Activated naive CD4-positive, alpha-beta T cell treated with anti-CD3 and anti-CD28 coated beads, Interleukin-2, amount 50 U/mL, for 24 hours (primary cell): Measurements from ENCODE around the gene KRTAP24-1.

Experiments
- H3K27ac Mint-ChIP-seq: one replicate; pipeline ENCODE4 v1.8.0; 2021; ENCODE audit warnings: mild to moderate bottlenecking, mixed read lengths
- H3K27me3 Mint-ChIP-seq: one replicate; pipeline ENCODE4 v1.8.0; 2021; ENCODE audit warnings: mixed read lengths
- H3K36me3 Mint-ChIP-seq: one replicate; pipeline ENCODE4 v1.8.0; 2021; ENCODE audit warnings: mixed read lengths
- H3K4me1 Mint-ChIP-seq: one replicate; pipeline ENCODE4 v1.8.0; 2021; ENCODE audit warnings: mixed read lengths
- H3K4me3 Mint-ChIP-seq: one replicate; pipeline ENCODE4 v1.8.0; 2021; ENCODE audit warnings: mild to moderate bottlenecking, mixed read lengths
- H3K9me3 Mint-ChIP-seq: one replicate; pipeline ENCODE4 v1.8.0; 2021; ENCODE audit warnings: mixed read lengths

The KRTAP24-1 gene, protein sequence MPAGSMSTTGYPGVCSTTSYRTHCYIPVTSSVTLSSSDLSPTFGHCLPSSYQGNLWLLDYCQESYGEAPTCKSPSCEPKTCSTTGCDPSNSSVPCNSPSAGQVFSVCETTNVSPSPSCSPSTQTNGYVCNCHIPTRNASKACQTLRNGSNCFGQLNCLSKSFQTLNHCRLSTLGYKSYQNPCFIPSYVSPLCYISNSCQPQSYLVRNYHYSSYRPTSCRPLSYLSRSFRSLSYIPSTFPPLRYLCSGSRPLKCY

DNA sequence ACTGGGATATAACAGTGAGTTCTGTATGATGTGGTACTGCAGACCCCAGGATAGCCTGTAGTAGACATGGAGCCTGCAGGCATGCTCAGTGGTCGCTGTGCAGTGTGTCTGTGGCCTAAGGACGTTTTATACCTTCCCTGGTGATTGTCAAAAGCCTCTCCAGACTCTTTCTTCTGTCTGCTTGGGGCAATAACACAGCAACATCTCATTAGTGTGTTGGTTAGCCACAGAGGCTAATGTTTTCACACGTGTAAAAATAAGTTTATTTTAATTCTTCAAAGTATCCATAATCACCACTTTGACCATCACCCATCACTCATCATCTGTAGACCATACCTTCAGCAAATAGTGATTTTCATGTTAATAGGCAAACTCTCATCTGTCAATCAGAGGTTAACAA lies at the start of gene KRTAP24-1:
Gene KRTAP24-1 (minus strand): TSS at position 101 of the 400 bp plus-strand sequence. CDS start 18 bp downstream, at position 83.
- Mint-ChIP-seq H3K27me3 (peaks cover 3% of the 10 kb centered on the region), H3K4me1 (no peaks in the 10 kb centered on the region), H3K9me3 (no peaks in the 10 kb centered on the region), H3K27ac (no peak within 1 kb of the TSS), H3K4me3 (no peak within 1 kb of the TSS), H3K36me3 (no peaks in the 10 kb centered on the region)

DNA sequence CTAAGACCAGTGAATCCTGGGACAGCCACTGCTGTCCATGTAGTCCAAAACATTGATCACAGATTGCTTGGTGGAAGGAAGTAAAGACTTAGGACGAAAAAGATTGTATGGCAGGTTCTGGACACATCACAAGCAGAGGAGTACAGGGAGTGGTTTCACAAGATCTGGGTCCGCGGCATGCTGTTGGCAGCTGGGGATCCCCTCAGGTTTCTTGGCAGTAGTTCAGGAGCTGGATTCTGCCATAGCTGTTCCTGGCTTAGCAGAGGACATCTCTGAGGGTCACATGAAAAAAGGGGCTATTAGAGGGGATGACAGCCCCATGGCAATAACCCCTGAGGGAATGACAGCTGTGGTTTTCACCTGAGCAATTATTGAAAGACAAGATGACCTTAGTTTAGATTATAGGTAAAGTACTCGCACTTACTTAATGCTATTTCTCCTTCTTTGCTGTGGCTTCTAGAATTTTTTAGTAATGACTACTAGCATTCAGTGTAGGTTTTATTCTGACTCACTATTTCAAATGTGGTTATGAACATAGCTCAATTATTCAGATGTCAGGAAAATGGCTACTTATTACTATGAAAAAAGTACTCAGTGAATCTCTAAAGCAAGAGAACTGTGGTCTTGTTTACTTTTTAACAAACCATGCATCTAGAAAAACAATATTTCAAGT lies 46.6 kb upstream of the KRTAP24-1 start:
- peaks cover 9% of the 10 kb centered on the region for H3K27me3 Mint-ChIP-seq

DNA sequence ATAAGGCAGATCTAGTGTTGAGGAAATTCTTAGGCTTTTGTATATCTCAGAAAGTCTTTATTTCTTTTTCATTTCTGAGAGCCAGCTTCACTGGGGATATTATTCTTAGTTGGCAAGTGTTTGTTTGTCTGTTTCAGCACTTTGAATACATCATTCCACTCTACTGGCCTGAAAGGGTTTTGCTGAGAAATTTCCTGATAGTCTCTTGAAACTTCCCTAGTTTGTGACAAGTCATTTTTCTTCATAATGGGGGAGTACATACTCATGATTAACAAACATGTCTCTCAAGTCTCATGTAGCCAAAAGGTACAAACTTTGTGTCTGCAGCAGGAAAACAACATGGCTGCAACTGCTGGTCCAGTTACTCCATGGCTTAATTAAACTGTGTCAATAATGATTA lies 43.6 kb upstream of the KRTAP24-1 start:
- Mint-ChIP-seq H3K27ac (no peak overlapping the region), H3K27me3 (peaks cover 9% of the 10 kb centered on the region), H3K4me3 (no peak overlapping the region)

More for the DNA sequence above, 46.6 kb upstream of the KRTAP24-1 start:
- Mint-ChIP-seq H3K9me3 (peaks cover 11% of the 10 kb centered on the region), H3K4me3 (no peak overlapping the region), H3K36me3 (no peaks in the 10 kb centered on the region), H3K4me1 (no peaks in the 10 kb centered on the region), H3K27ac (no peak overlapping the region)

DNA sequence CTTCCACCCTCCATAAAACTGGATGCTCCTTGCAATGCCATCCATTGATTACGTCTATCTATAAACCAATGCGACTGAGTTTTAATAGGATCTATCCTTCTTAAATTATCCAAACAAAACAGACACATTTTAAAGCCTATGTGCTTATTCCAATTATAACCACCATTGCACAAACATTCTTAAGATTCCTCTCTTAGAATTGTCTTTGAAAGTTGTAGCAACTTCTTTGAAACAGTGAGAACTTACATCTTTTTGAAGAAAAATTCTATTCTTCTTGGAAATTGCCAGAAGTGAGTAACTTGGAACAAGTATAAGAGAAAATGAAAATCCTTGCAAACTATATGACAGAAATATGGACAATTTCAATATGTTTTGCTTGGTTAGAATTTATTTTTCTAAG lies 37.5 kb upstream of the KRTAP24-1 start, which contains the start of gene KRTAP26-1:
Gene KRTAP26-1 (minus strand): TSS at position 101 of the 400 bp plus-strand sequence. CDS start 280 bp downstream, outside the sequence.
- H3K36me3 Mint-ChIP-seq = no peaks in the 10 kb centered on the region
- peaks cover 7% of the 10 kb centered on the region for H3K9me3 Mint-ChIP-seq
- no peaks in the 10 kb centered on the region for H3K4me1 Mint-ChIP-seq
- peaks cover 5% of the 10 kb centered on the region for H3K27me3 Mint-ChIP-seq
- no peak within 1 kb of the TSS for H3K4me3 Mint-ChIP-seq
- H3K27ac Mint-ChIP-seq = no peak within 1 kb of the TSS

More for the DNA sequence above, 43.6 kb upstream of the KRTAP24-1 start:
- Mint-ChIP-seq H3K9me3 (peaks cover 13% of the 10 kb centered on the region), H3K36me3 (no peaks in the 10 kb centered on the region), H3K4me1 (no peaks in the 10 kb centered on the region)

DNA sequence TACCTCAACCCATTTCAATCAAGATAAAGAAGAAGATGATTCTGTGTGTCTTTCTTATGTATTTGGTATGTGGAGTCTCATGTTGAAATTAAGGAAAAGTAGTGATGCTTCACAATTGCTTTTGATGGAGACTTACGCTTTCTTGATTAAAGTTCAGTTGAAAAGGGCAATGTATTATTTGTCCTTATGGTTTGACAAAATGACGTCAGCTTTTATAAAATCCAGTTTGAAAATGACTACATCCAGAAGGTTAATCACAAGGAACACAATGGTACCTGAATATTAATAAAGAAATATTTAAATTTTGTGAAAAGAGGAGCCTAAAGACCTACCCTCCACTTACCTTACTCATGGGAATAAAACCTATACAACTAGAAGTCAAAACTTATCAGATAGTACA lies 33.0 kb upstream of the KRTAP24-1 start:
- H3K27me3 Mint-ChIP-seq = peaks cover 5% of the 10 kb centered on the region
- H3K4me3 Mint-ChIP-seq = no peak overlapping the region
- no peaks in the 10 kb centered on the region for H3K9me3 Mint-ChIP-seq
- no peak overlapping the region for H3K27ac Mint-ChIP-seq
- H3K4me1 Mint-ChIP-seq = no peaks in the 10 kb centered on the region
- H3K36me3 Mint-ChIP-seq = no peaks in the 10 kb centered on the region

DNA sequence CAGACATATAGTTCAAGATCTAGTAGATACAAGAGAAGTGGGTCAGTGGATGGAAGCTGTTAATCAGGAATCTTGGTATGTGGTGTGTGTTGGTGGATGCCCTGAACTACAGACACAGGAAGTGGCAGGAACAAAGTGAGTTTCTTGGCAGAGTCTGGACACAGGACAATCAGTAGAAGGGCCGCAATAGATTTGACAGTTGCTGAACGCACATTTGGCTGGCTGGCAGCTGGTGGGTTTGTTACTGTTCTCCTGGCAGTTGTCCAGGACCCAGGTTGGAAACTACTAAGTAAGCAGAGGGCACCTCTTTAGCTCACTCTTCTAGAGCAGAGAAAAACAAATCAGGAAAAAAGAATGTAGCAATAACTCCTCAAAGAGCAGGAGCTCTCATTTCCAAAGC lies 24.1 kb upstream of the KRTAP24-1 start:
- no peaks in the 10 kb centered on the region for H3K4me1 Mint-ChIP-seq
- peaks cover 4% of the 10 kb centered on the region for H3K27me3 Mint-ChIP-seq
- no peaks in the 10 kb centered on the region for H3K9me3 Mint-ChIP-seq
- H3K27ac Mint-ChIP-seq = no peak overlapping the region
- H3K4me3 Mint-ChIP-seq = no peak overlapping the region
- H3K36me3 Mint-ChIP-seq = no peaks in the 10 kb centered on the region

DNA sequence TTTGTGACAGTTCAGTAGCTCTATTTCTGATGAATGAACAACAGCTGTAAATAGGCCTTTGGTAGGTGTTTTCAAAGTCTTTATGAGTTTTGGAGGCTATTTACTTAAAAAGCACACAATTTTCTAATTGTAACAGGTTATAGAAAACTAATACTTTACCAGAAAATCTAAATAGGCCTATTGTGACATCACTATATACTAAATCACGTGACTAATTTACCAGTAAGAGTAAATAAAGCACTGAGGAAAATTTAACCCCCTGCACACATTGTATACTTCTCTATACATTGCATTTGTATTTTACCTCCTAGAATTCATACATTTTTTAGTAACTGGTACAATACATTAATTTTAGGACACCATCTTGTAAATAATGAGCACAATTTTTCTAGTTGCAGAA lies 22.4 kb upstream of the KRTAP24-1 start:
- Mint-ChIP-seq H3K9me3 (peaks cover 5% of the 10 kb centered on the region), H3K4me3 (no peak overlapping the region), H3K36me3 (no peaks in the 10 kb centered on the region), H3K4me1 (no peaks in the 10 kb centered on the region), H3K27ac (no peak overlapping the region), H3K27me3 (peaks cover 4% of the 10 kb centered on the region)

DNA sequence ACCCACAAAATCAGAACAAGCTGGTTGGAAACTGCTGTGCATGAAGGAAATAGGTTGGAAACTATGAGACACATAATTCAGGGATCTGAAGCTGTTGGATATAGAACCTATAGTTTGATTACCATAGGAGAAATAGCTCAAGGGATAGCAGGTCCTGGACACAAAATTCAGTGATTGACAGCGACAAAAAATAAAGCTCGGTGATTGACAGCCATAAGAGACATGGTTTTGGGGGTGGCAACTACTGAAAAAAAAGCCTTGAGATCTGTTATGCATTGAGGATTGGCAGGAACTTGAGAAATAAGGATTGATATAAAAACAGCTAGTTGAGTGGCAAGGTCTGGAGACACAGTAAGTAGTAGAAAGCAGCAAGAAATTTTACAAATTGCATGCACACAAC lies 6.5 kb upstream of the KRTAP24-1 start, which contains the start of gene KRTAP25-1:
Gene KRTAP25-1 (minus strand): TSS at position 300 of the 400 bp plus-strand sequence. CDS start 24 bp downstream, at position 276.
- Mint-ChIP-seq H3K9me3 (no peaks in the 10 kb centered on the region), H3K4me1 (no peaks in the 10 kb centered on the region), H3K4me3 (no peak within 1 kb of the TSS), H3K27ac (no peak within 1 kb of the TSS), H3K36me3 (no peaks in the 10 kb centered on the region), H3K27me3 (peaks cover 3% of the 10 kb centered on the region)

DNA sequence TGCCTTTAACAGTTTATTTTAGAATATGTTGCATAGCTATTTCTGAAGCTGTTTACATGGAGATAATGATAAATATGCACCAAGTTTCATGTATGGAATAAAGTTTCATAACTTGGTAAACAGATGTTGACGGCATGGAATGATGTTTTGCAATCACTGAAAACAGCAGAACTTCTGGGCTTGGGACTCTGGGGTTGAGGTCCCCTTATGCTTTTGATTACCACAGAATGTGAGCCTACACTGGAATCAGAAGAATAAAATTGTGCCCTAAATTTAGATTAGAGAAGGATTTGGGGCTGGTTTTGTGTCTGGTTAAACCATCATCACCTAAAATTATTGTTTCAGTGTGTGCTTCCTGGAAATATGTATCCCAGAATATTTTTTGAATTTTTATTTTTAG lies 11.1 kb downstream of the KRTAP24-1 start:
- Mint-ChIP-seq H3K27me3 (peaks cover 4% of the 10 kb centered on the region), H3K27ac (no peak overlapping the region), H3K9me3 (peaks cover 7% of the 10 kb centered on the region), H3K4me1 (no peaks in the 10 kb centered on the region), H3K36me3 (no peaks in the 10 kb centered on the region), H3K4me3 (no peak overlapping the region)

DNA sequence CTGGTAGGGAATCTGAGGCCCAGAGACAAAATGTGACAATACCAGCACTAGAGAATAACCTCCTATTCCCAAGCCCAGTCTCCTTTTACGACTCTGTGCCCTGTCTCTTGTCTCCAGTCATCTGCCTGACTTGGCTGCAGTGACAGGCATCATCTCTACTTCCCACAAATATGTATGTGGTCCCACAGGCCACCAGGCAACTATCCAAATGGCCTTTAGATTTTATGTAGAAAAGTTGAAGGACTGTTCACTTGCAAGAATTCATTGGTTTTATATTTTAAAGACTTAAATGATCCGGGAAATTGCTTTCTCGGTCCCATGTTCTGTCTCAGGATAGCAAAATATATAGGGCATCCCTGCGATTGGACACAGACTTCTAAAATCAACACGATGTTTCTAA lies 11.6 kb downstream of the KRTAP24-1 start:
- no peak overlapping the region for H3K4me3 Mint-ChIP-seq
- peaks cover 7% of the 10 kb centered on the region for H3K9me3 Mint-ChIP-seq
- H3K36me3 Mint-ChIP-seq = no peaks in the 10 kb centered on the region
- peaks cover 4% of the 10 kb centered on the region for H3K27me3 Mint-ChIP-seq
- H3K27ac Mint-ChIP-seq = no peak overlapping the region
- no peaks in the 10 kb centered on the region for H3K4me1 Mint-ChIP-seq

DNA sequence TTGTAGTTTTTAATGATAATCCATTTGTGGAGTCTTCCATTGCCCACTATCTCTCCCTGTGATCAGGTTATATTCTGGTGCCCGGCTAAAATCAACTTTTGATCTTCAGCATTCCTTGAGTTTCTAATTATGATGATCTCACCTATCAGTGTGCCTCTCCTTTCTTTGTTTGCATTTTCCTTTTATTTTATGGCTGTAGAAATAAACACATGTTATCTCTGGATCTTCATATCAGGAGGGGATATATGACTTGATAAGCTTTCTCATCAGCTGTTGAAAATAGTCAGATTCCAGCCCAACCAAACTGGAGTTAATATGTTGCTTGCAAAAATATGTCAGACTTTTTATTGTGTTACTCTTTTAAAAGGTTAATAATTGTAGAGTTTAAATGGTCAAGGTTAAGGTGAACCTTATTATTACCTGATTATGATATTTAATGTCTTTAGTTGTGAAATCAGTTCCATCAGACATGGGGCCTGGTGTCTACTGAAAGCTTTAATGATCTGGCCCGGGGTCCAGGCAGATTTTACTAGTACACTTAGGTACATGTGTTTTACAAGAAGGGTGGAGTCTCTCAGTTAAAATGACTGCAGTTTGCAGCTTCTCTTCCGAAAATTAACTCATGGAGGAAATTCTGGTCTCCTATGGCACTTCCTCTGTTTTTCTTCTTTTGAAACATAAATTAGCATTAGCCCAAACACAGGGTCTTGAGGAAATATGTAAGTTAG lies 12.8 kb downstream of the KRTAP24-1 start:
- no peaks in the 10 kb centered on the region for H3K36me3 Mint-ChIP-seq
- H3K9me3 Mint-ChIP-seq = peaks cover 7% of the 10 kb centered on the region
- no peak overlapping the region for H3K4me3 Mint-ChIP-seq
- H3K27me3 Mint-ChIP-seq = peaks cover 4% of the 10 kb centered on the region
- no peaks in the 10 kb centered on the region for H3K4me1 Mint-ChIP-seq
- H3K27ac Mint-ChIP-seq = no peak overlapping the region

DNA sequence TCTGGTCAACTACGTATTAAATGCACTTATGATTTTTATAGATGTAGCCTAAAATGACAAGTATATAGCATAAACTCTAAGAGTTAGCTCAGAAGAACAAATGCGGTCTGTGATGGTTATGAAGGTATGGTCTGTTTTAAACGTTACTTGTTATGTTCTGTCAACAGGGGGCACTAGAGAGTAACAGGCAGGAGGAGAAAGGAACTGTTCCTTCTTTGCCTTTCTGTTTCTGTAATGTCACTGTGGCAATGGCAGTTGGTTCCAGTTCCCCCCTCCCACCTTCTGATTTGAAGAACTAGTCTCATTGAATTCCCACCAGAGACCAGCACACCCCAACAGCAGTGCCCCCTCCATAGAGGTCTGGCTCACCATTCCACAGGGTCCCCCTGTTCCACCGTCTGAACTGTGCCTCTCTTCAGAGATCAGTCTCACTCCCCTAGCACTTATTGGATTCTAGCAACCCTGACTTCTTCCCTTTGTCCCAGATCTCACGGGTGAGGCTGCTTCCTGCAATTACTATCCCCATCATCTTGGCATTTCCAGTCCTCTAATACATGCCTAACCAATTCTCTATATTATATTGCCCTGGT lies 14.0 kb downstream of the KRTAP24-1 start:
- Mint-ChIP-seq H3K4me1 (no peaks in the 10 kb centered on the region), H3K4me3 (no peak overlapping the region), H3K27ac (no peak overlapping the region), H3K36me3 (no peaks in the 10 kb centered on the region), H3K9me3 (peaks cover 7% of the 10 kb centered on the region), H3K27me3 (peaks cover 4% of the 10 kb centered on the region)

DNA sequence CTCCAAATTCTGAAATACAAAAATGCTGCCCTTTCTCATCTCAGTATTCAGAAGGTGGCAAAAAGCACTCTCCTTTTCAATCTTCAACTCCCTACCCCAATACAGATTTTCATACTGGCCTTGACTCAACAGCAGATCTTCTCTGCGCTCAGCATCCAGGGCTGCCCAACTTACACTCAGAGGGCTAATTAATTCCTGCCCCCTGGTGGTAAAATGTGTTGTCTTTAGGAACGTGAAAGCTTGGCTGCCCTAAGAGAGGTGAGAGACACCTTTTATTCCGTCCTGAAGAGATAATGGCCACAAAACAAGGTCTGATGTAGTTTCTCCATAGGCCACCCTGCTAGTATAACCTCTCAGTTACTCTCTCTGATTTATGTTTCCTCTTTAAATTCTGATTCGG lies 25.0 kb downstream of the KRTAP24-1 start:
- Mint-ChIP-seq H3K9me3 (no peaks in the 10 kb centered on the region), H3K27ac (no peak overlapping the region), H3K27me3 (peaks cover 4% of the 10 kb centered on the region), H3K4me1 (no peaks in the 10 kb centered on the region), H3K36me3 (no peaks in the 10 kb centered on the region), H3K4me3 (no peak overlapping the region)

DNA sequence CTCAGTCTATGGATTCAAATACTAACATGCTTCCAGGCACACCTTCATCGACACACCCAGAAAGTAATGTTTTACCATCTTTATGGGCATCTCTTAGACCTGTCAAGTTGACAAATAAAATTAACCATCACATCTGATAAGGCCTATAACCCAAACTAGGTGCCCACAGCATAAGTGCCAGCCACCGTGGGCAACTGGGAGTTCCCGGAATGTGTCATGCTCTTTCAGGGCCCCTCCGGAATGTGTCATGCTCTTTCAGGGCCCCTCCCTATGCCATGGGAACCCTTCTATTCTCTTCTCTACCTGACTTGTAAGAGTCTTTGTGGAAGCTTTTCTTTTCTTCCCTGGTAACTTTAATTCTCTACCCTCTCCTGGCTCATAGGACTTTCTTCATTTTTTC lies 26.6 kb downstream of the KRTAP24-1 start:
- Mint-ChIP-seq H3K4me1 (no peaks in the 10 kb centered on the region), H3K36me3 (no peaks in the 10 kb centered on the region), H3K9me3 (no peaks in the 10 kb centered on the region), H3K27ac (no peak overlapping the region), H3K4me3 (no peak overlapping the region), H3K27me3 (peaks cover 4% of the 10 kb centered on the region)

DNA sequence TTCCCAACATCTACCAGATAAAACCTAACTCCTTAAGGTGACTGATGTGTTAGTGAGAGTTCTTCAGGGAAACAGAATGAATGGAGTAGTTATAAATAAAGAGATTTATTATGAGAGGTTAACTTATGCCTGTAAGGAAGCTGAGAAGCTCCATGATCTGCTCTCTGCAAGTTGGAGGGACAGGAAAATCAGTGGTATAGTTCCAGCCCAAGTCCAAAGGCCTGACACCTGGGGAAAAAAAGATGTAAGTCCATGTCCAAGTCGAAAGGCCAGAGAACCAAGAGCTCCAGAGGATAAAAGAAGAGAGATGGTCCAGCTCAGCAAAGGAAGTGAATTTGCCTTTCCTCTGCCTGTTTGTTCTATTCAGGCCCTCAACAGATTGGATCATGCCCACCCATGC lies 27.1 kb downstream of the KRTAP24-1 start:
- H3K27ac Mint-ChIP-seq = no peak overlapping the region
- no peaks in the 10 kb centered on the region for H3K4me1 Mint-ChIP-seq
- no peaks in the 10 kb centered on the region for H3K36me3 Mint-ChIP-seq
- H3K4me3 Mint-ChIP-seq = no peak overlapping the region
- H3K9me3 Mint-ChIP-seq = no peaks in the 10 kb centered on the region
- H3K27me3 Mint-ChIP-seq = peaks cover 4% of the 10 kb centered on the region
